ENCODE results near the gene GSDMA. TPM values are rescaled to one million over a fixed set of nuclear protein-coding genes. Genes with fewer than 3 reads are reported as not detected.

Gene GSDMA
- not detected in 2 replicates for total RNA-seq (2014; rRNA removed; shearing (Covaris generic))
- not detected in 2 replicates for polyA plus RNA-seq (2015; cell fraction: cytosol; rRNA removed)
- polyA plus RNA-seq (2015; cell fraction: nucleus; rRNA removed) = not detected in 2 replicates

- DNase-seq (ENCODE audit: low read depth, low spot score) = no peak
- in situ Hi-C loops (cut with HindIII; ENCODE audit: low pct_unique_long_range_greater_than_20kb, low sequenced_read_pairs) = no loop called here
Measured at GRCh38 chr17:39962642-39963220, at the start of gene GSDMA. TSS of gene GSDMA (plus strand) at chr17:39963004. CDS start at chr17:39965688, 2,684 bp downstream.

GRCh38 chr17:39913989-39914388 lies 48.8 kb upstream of the GSDMA start:
- DNase-seq (ENCODE audit: low read depth, low spot score) = no peak
- in situ Hi-C loops (cut with HindIII; ENCODE audit: low pct_unique_long_range_greater_than_20kb, low sequenced_read_pairs) = no loop called here

GRCh38 chr17:39915559-39915958 lies 47.2 kb upstream of the GSDMA start:
- no peak for DNase-seq (ENCODE audit: low read depth, low spot score)
- in situ Hi-C loops (cut with HindIII; ENCODE audit: low pct_unique_long_range_greater_than_20kb, low sequenced_read_pairs) = no loop called here

GRCh38 chr17:39916918-39917317 lies 45.9 kb upstream of the GSDMA start:
- in situ Hi-C loops (cut with HindIII; ENCODE audit: low pct_unique_long_range_greater_than_20kb, low sequenced_read_pairs) = no loop called here
- DNase-seq (ENCODE audit: low read depth, low spot score) = peak; percentile 42

GRCh38 chr17:39919087-39919683 lies 43.6 kb upstream of the GSDMA start:
- DNase-seq (ENCODE audit: low read depth, low spot score) = no peak
- in situ Hi-C loops (cut with HindIII; ENCODE audit: low pct_unique_long_range_greater_than_20kb, low sequenced_read_pairs) = no loop called here

- no peak for DNase-seq (ENCODE audit: low read depth, low spot score)
- in situ Hi-C loops (cut with HindIII; ENCODE audit: low pct_unique_long_range_greater_than_20kb, low sequenced_read_pairs) = no loop called here
Measured at GRCh38 chr17:39920218-39921210, 42.3 kb upstream of the GSDMA start.

- in situ Hi-C loops (cut with HindIII; ENCODE audit: low pct_unique_long_range_greater_than_20kb, low sequenced_read_pairs) = no loop called here
- DNase-seq (ENCODE audit: low read depth, low spot score) = no peak
Measured at GRCh38 chr17:39921323-39921722, 41.5 kb upstream of the GSDMA start.

GRCh38 chr17:39922006-39922405 lies 40.8 kb upstream of the GSDMA start:
- in situ Hi-C loops (cut with HindIII; ENCODE audit: low pct_unique_long_range_greater_than_20kb, low sequenced_read_pairs) = no loop called here
- DNase-seq (ENCODE audit: low read depth, low spot score) = no peak

GRCh38 chr17:39923230-39923629 lies 39.6 kb upstream of the GSDMA start:
- DNase-seq (ENCODE audit: low read depth, low spot score) = no peak
- in situ Hi-C loops (cut with HindIII; ENCODE audit: low pct_unique_long_range_greater_than_20kb, low sequenced_read_pairs) = no loop called here

GRCh38 chr17:39923836-39924690 lies 38.7 kb upstream of the GSDMA start:
- no peak for DNase-seq (ENCODE audit: low read depth, low spot score)
- in situ Hi-C loops (cut with HindIII; ENCODE audit: low pct_unique_long_range_greater_than_20kb, low sequenced_read_pairs) = no loop called here

- DNase-seq (ENCODE audit: low read depth, low spot score) = no peak
- in situ Hi-C loops (cut with HindIII; ENCODE audit: low pct_unique_long_range_greater_than_20kb, low sequenced_read_pairs) = no loop called here
Measured at GRCh38 chr17:39924691-39925055, 38.1 kb upstream of the GSDMA start.

- in situ Hi-C loops (cut with HindIII; ENCODE audit: low pct_unique_long_range_greater_than_20kb, low sequenced_read_pairs) = no loop called here
- no peak for DNase-seq (ENCODE audit: low read depth, low spot score)
Measured at GRCh38 chr17:39925282-39926134, 37.3 kb upstream of the GSDMA start.

- in situ Hi-C loops (cut with HindIII; ENCODE audit: low pct_unique_long_range_greater_than_20kb, low sequenced_read_pairs) = no loop called here
- no peak for DNase-seq (ENCODE audit: low read depth, low spot score)
Measured at GRCh38 chr17:39926135-39926587, 36.6 kb upstream of the GSDMA start.

GRCh38 chr17:39926588-39927100 lies 36.2 kb upstream of the GSDMA start:
- in situ Hi-C loops (cut with HindIII; ENCODE audit: low pct_unique_long_range_greater_than_20kb, low sequenced_read_pairs) = no loop called here
- DNase-seq (ENCODE audit: low read depth, low spot score) = peak; percentile 26

GRCh38 chr17:39927101-39927928 lies 35.5 kb upstream of the GSDMA start, which contains the start of the genes LRRC3C and ORMDL3:
TSS of gene LRRC3C (plus strand) at chr17:39927732. CDS start at chr17:39941524, 13,792 bp downstream.
TSS of gene ORMDL3 (minus strand) at chr17:39927601. CDS start at chr17:39924203, 3,398 bp downstream.
- peak; percentile 92 for DNase-seq (ENCODE audit: low read depth, low spot score)
- in situ Hi-C loops (cut with HindIII; ENCODE audit: low pct_unique_long_range_greater_than_20kb, low sequenced_read_pairs) = no loop called here

Data from SK-MEL-5 (cell line).